ENCODE data around the gene ANAPC16. TPM values are rescaled to one million over a fixed set of nuclear protein-coding genes. Genes with fewer than 3 reads are reported as not detected.
"Not testable (repeated sequence)": the region's sequence is repeated elsewhere in the genome, so short reads cannot be mapped to it uniquely, and the experiment has no call there.

The ANAPC16 gene
- total RNA-seq, 1 donor from 2014 or later: 33.7 TPM

GRCh38 chr10:72206511-72207229, 9.1 kb upstream of the ANAPC16 start:
- no peak overlapping the region for H3K4me3 ChIP-seq (ENCODE audit: low read depth, low read length)
- no peak for TF ChIP-seq CTCF (conservative IDR thresholded peaks at IDR 0.05; ENCODE audit: low read depth, low read length)
- no peak for DNase-seq (ENCODE audit: low read depth)

GRCh38 chr10:72208526-72208925, 7.3 kb upstream of the ANAPC16 start:
- DNase-seq (ENCODE audit: low read depth): not testable (repeated sequence)

GRCh38 chr10:72211381-72211780, 4.4 kb upstream of the ANAPC16 start:
- H3K4me3 ChIP-seq (ENCODE audit: low read depth, low read length); DNase-seq (ENCODE audit: low read depth): not testable (repeated sequence)

More at GRCh38 chr10:72208526-72208925, 7.3 kb upstream of the ANAPC16 start:
- H3K4me3 ChIP-seq (ENCODE audit: low read depth, low read length): not testable (repeated sequence)

GRCh38 chr10:72211832-72212231, 4.0 kb upstream of the ANAPC16 start:
- not testable (repeated sequence) for H3K4me3 ChIP-seq (ENCODE audit: low read depth, low read length); DNase-seq (ENCODE audit: low read depth)

GRCh38 chr10:72218325-72218724, 2.5 kb downstream of the ANAPC16 start:
- TF ChIP-seq CTCF (conservative IDR thresholded peaks at IDR 0.05; ENCODE audit: low read depth, low read length): no peak
- no peak for DNase-seq (ENCODE audit: low read depth)
- no peak overlapping the region for H3K4me3 ChIP-seq (ENCODE audit: low read depth, low read length)

GRCh38 chr10:72218726-72219125, 2.9 kb downstream of the ANAPC16 start:
- H3K4me3 ChIP-seq (ENCODE audit: low read depth, low read length): no peak overlapping the region
- no peak for DNase-seq (ENCODE audit: low read depth)
- no peak for TF ChIP-seq CTCF (conservative IDR thresholded peaks at IDR 0.05; ENCODE audit: low read depth, low read length)

- no peak overlapping the region for H3K4me3 ChIP-seq (ENCODE audit: low read depth, low read length)
- no peak for DNase-seq (ENCODE audit: low read depth)
- no peak for TF ChIP-seq CTCF (conservative IDR thresholded peaks at IDR 0.05; ENCODE audit: low read depth, low read length)
These were observed 3.5 kb downstream of the ANAPC16 start for GRCh38 chr10:72219235-72219814.

GRCh38 chr10:72220637-72221036, 4.8 kb downstream of the ANAPC16 start:
- no peak for DNase-seq (ENCODE audit: low read depth)
- no peak overlapping the region for H3K4me3 ChIP-seq (ENCODE audit: low read depth, low read length)
- no peak for TF ChIP-seq CTCF (conservative IDR thresholded peaks at IDR 0.05; ENCODE audit: low read depth, low read length)
